CD4-positive, alpha-beta T cell treated with Interleukin-2 at 100 ng/mL for 4 hours (primary cell): ENCODE measurements around the gene ITPR2.
"Not testable (repeated sequence)": the region's sequence is repeated elsewhere in the genome, so short reads cannot be mapped to it uniquely, and the experiment has no call there.

Experiments used
- DNase-seq: peaks from one replicate; pipeline ENCODE4 v3.0.0-alpha.2; 2020; ENCODE audit warnings: low spot score

ITPR2 gene

DNA sequence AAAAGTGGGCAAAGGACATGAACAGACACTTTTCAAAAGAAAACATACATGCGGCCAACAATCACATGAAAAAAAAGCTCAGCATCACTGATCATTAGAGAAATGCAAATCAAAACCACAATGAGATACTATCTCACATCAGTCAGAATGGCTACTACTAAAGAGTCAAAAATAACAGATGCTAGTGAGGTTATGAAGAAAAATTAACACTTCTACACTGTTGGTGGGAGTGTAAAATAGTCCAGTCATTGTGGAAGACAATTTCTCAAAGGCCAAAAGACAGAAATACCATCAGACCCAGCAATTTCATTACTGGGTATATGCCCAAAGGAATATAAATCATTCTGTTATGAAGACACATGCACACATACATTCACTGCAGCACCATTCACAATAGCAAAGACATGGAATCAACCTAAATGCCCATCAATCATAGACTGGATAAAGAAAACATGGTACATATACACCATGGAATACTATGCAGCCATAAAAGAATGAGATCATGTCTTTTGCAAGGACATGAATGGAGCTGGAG lies 103.8 kb downstream of the ITPR2 start:
- DNase-seq: not testable (repeated sequence)

DNA sequence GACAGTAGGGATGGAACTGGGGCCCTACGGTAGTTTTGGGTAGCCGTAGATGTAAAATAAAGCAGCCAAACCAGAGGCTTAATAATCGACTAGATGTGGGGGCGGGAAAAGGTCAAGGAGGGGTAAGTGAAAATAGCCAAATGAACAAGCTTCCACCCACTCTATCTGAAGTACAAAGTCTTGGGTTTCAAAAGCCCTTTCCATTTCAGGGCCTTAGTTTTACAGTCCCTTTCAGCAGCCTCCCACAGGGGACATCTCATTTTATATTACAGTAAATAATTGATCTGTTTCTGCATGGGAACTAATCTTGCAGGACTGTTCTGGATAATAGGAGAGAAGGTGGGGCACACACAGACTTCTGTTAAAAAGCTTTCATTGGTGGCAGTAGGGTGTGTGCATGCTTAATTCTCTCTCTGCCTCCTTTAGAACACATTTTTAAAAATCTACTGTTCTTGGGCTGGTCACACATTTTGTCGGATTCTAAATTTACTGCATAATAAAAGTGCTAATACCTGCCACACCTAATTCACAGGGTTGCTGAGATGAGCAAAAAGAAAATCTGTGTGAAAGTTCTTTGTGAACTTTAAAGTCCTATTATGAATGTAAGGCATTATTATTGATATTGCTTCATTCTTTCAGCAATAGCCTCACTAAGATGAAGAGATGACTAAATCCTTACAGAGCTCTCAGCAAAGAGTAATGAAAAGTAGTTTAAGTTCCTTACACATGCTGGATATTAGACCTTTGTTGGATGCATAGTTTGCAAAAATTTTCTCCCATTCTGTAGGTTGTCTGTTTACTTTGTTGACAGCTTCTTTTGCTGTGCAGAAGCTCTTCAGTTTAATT lies 104.6 kb downstream of the ITPR2 start:
- no peak for DNase-seq

DNA sequence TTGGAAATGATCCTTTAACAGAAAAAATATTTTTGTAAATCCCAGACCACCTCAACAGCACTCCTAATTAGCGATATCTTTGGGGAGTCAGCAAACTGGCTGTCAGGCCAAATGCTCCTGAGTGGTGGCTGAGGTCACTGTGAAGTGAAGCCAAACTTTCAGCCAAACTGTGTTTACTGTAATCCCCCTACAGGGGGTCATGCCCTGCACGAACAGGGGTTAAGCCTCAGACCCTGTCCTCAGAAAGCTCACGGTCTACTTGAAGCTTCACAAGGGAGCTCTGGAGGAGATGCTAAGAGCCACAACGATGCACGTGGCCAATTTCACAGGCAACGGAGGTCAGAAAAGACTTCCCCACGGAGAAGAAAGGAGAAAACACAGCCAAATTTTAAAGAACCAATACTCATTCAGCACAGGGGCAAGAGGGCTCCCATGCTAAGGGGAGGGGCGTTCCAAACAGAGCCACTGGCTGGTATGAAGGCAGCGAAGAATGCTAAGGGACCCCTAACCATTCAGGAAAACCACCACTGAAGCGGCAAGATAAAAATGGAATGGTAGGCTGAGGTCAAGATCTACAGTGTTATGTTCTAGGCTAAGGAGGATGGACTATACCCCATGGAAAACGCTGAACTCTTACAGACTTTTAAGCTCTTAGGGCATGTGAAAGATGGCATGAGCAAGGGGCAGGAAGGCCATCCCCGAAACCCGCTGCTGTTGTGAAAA lies 105.4 kb downstream of the ITPR2 start:
- no peak for DNase-seq

DNA sequence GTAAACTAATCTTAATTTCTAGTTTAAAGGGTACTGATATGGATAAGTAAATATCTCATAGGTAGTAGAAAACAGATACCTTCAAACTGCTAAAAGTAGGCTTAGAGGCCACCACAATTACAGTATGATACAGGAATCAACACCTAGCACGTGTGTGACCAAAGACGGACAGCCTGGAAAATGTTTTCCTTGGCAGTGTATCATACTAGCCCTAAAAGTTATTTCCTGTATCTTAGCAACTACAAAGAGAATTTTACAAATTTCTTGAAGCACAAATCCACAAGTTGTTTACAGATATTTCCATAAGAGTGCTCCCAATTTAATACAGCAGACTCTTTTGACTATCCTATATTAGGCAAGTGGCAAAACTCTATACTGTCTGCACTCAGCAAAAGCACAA lies 106.0 kb downstream of the ITPR2 start:
- no peak for DNase-seq

DNA sequence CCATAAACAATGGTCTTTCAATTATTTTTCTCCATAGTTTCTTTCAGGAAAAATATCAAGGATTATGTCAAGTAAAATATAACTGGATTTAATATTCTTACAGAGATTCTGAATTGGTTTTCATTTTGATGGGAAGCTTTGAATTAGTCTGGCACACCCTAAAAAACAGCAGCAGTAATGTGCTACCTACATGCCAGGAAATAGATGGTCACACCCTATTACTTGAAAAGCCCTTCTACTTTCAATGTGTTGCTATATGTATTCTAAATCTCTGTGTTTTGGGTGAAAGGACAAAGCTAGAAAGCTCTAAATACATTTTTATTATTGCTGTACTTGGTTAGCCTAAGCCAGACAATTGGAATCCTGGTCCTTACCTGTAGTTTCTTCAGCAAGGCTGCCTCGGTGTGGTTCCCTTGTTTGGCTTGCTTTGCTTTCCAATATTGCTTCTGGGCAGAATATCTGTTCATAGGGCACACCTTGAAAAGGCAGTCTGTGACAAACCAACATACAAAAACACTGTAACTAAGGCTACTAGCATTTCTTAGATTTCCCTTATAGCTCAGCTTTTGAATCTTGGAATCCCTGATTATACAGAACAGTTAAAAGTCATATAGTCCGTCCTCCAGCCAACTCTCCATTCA lies 107.6 kb downstream of the ITPR2 start:
- DNase-seq: no peak

DNA sequence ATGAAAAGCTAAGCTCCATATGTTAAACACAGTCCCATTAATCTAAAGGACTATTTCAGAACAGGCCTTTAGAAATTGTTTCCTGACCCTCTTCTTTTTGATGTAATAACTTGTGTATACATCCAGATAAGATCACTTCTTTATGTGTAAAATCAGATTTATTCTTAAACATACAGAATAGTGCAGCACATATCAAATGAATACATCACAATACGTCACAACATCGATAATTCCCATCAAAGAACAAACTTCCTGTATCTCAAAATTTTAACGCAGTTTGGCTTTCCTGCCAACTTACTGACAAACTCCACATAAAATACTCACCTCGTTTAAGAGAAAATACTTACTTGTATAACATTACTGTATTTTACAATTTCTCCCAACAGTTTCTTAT lies 108.7 kb downstream of the ITPR2 start:
- no peak for DNase-seq

DNA sequence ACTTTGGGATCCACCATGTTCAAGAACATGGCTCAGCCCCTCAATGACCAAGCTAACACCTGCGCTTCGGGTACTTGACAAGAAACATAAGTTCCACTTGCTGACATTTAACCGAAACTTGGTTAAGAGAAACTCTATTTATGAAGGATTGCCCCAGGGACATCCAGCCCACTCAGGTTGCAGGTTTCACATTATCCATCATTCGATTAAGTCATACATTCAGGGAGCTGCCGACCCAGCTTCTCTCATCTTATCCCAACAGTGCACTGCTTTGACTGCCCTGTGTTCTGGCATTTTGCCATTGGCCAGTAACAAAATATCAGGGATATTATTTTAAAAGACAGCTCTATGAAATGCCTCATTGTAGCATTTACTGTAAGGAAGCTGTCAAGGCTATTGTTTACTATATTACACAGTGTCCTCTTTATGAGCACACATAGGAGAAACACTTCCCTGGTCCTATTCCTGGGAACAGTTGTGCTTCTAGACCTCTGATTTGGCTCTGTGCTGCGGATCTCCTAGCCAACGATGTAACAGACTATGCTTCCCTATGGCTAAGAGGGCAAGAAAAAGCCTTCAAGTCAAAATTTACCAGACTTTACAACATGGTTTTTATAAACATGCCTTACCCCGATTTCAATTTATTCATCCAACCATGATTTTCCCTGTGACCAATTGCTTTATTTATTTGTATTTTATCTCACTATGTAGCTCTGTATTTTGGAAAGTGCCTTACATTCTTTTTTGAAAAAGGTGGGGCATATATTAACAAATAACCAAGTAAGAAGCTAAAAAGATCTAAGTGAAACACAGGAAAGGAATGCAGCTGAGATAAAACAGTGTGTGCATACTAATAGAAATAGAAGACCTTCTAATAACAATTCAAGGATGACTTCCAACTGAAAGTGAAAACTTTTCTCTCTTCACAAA lies 109.3 kb downstream of the ITPR2 start:
- DNase-seq: no peak

DNA sequence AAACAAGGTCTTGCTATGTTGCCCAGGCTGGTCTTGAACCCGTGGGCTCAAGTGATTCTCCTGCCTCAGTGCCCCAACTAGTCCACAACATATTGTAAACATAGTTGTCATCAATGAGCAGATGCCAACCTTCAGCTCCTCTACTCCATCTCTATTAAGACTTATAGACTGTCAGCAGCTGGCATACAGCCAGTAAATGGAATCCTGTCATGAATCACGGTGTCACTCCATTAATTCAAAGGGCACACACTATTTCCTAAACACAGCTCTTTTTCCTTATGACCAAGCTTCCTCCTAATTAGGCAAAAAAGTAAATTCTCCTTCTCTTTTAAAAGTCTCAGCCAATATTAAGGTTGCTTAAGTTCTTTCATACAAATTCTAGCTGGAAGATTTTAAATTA lies 111.2 kb downstream of the ITPR2 start:
- DNase-seq: no peak

DNA sequence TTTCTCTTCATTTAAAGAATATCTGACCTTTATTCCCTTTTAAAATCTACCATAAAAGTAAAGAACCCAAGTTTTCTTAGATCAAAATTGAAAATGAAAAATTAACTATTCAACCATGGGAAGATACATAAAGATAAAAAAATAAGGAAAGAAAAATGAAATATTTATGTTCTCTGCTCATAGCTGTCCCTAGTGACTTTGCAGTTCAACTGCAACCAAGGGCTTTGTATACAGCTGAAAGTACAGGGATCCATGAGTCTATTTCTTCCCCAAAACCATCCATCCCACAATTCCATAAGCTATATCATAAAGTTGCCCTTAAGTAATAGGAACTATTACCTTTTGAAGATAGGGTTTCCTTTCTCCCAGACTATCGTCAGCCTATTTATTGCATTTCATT lies 113.1 kb downstream of the ITPR2 start:
- no peak for DNase-seq

DNA sequence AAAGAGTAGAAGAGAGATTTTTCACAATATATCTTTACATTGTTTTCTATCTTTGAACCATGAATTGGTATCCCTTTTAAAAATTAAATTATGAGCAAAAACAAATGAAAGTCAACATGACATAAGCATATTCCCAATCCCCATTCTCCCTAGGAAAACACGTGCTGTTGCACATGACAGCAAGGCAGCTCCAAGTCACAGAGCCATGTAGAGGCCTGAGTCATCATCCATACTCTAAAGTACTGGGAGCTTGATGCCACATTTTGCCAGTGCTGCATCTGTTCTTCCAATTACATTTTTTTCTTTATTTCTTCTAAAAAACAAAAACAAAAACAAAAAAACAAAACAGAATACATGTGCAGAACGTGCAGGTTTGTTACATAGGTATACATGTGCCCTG lies 115.2 kb downstream of the ITPR2 start:
- DNase-seq: no peak

DNA sequence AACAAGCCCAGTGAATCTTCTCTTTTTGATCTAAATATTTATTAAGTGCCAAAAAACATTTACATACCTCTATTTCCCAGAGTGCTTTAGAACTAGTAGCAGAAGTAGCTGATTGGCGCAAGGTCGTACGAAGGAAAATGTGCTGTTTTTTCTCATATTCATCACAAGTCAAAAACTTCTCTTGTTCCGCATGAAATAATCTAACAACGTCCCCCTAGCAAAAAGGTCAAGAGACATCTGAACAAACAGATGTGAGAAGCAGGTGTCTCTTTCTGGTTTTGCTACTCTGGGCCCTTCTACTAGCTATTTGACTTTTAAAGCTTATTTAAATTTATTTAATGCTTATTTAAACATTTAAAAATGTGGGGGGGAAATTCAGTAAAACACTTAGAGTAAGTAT lies 117.8 kb downstream of the ITPR2 start:
- DNase-seq: no peak

DNA sequence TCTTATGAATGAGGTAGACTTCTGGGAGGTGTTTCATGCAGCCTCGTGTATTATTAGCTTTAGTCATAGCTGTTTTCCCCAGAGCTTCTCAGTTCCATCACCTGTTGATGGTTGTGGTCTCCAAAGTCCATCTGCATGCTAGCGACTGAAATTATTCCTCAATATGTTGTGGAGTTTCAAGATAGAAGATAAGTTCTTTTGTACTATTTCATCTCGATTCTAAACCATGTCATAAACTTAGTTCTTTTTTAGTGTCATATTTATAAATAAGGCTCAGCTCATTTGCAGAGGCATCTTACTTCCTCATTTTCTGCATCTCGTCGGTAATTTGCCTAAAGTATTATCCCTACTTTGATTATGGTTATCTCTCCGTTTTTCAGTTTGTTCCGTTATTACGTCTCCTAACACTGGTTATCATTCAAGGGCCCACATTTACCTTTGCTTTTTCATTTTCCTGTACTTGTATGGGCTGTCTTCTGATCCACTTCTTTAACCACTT lies 119.1 kb downstream of the ITPR2 start:
- DNase-seq: no peak

DNA sequence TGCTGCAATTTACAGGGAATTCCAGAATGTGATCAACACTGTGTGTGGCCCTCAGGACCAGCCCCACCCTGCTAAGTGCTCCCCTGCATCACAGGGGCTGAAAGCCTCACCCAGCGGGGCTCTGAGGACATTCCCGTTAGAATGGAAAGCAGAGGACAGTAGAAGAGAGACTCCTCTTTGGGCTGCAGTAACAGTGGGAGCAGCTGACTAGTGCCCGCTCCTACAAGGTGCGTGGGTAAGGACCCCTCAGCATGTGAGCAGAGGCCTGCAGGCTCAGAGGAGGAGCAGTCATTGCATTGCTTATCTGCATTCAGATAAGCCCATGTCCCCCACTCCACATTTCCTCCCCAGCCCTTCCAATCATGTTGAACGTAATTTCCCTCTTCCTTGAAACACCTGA lies 120.1 kb downstream of the ITPR2 start:
- DNase-seq: no peak

DNA sequence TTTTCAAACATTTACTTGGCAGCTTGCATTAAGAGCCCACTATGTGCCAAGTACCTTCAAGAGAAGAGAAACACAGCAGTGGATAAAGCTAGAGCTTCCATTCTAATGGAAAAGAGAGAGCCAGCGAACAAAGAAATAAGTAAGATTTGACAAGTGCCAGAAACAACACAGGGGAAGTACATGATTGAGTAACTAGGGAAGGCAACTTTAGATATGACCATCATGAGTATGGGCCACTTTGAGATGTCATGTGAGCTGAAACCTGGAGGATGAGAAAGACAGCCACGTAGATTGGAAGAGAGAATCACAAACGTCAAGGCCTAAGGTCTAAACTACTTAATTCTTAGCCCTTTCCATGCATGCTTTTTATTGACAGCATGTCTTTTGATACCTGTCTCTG lies 121.4 kb downstream of the ITPR2 start:
- no peak for DNase-seq

DNA sequence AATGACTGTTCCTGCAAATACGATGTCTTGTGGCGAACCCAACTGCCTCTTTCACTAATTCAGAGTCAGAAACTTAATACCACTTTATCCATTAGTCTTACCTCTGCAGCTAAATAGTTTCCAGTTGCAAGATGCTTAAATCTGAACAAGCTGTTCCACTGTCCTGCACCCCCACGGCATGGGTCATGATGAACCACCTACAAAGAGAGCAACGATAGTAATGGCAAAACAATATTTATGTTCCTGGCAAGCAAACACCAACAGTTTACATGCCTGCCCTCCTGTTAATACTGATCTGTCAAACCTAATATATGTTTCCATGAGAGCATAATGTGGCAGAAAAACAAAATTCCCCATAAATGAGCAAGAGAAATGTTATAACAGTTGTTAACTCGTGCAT lies 121.9 kb downstream of the ITPR2 start:
- DNase-seq: no peak

DNA sequence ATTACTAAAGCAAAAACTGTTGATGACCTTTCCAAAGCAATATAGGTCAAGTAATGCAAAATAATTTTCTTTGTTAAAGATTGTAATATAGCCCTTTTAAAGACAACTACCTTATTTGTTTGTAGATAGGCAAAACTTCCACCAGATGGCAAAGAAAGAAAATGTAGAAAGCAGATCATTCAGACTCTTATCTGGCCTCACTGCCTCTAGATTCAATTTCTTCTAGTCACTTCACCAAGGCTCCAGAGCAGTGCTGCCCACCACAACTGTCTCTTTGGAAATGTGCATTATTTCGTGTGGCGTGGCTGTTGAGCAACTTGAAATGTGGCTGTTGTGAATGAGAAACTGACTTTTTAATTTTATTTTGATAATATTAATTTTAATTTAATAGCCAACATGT lies 127.1 kb downstream of the ITPR2 start:
- no peak for DNase-seq

DNA sequence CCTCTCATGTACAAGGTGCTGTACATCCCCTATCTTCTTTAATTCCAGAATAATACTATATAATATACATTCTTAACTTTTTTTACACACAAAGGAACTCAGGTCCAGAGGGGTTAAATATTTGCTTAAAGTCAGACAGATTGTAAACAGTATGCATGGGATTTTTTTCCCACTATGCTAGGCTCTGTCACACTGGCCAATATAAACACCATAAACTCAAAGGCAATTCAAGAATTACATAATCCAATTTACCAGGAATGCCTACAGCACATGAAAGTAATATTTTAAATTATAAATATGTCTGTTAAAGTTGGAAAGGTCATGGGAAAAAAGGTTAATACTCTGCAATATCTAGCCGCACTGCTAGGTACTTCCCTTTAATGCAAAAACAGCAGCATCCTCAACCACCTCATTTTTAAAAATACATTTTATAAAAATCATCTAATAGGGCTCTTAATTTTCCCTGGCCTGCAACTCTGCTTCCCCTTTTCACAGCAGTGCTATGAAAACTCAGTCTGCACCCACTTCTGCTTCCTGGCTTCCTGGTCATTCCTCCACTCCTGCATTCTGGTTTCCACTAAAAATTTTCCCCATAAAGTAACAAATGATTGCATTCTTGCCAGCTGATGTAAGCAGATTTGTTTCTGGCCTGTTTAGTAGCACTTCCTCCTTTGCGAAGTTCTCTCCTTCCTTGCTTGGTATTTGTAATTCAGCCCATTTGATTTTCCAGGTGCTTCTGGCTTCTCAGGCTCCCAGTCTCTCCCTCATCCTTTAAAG lies 128.1 kb downstream of the ITPR2 start:
- no peak for DNase-seq

DNA sequence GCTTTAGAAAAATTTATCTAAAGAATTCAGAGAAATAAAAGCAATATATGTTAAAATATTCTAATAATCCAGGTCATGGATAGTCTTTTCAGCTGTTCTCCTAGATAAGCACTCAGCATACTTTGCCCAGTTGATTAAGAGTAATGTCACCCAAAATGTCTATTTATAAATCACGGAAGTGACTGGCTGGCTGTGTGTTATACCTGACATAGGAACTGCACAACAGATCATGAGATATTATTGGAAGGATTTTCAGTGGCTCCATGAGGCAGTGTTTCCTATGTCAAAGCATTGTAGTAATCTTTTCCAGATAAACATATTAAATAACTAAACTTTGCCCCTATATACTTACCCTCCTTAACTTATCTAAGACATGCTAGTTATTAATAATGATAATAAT lies 128.8 kb downstream of the ITPR2 start:
- no peak for DNase-seq

DNA sequence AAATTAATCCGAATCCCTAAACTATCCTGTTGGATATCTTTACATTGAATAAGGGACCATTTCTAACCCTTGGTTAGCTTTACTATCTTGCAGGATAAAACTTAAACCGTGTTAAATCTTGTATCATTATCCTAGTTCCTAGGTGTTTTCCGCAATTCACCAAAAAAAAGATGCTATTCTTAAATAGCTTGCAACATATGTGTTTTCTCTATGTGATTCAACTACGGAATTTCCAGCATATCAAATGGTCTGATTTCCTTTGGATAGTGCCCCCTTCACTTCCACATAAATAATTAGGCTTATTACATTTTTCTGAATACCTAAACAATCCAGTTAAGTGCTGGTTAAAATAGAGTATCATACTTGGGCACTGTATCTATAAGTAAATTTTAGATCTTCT lies 130.3 kb downstream of the ITPR2 start:
- no peak for DNase-seq

DNA sequence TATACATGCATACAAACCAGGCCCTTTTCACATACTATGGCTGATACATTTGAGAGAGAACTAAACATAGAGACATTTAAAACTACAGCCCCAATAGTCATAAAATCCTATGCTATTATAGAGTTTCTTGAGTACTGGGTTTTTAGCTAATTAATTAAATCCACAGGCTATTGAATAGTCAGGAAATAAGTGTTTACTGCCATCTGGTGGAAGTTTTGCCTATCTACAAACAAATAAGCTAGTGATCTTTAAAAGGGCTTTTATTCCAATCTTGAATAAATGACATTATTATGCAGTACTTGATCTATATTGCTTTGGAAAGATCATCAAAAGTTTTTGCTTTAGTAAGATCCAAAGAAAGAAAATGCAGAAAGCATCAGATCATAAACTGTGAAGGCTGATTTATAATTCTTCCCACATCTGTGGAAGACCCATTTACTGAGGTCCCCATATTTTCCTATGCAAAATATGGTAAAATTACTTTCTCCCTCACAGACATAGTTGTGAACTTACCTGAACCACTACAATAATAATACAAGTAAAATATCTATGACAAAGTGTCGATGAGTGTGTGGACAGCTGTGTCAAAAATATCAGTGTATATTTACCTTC lies 131.3 kb downstream of the ITPR2 start:
- DNase-seq: peak; percentile 40
